RPMI8226 (cell line): ENCODE data around the gene STARD10.

ENCODE experiments used
- DNase-seq: peaks from one replicate; pipeline ENCODE4 v3.0.0-alpha.2; 2015

The STARD10 gene

GRCh38 chr11:72723508-72723907 is 70.3 kb downstream of the STARD10 start:
- no peak for DNase-seq

- DNase-seq = peak; percentile 85
Observed at GRCh38 chr11:72722050-72722748, 71.6 kb downstream of the STARD10 start.

- peak; percentile 11 for DNase-seq
Observed at GRCh38 chr11:72721689-72722049, 72.2 kb downstream of the STARD10 start.

GRCh38 chr11:72721276-72721675 is 72.6 kb downstream of the STARD10 start:
- no peak for DNase-seq

- DNase-seq = no peak
Observed at GRCh38 chr11:72720784-72721183, 73.1 kb downstream of the STARD10 start.

GRCh38 chr11:72720047-72720446 is 73.8 kb downstream of the STARD10 start:
- no peak for DNase-seq

GRCh38 chr11:72719551-72719950 is 74.3 kb downstream of the STARD10 start:
- peak; percentile 42 for DNase-seq

- DNase-seq = peak; percentile 56
Observed at GRCh38 chr11:72719144-72719543, 74.7 kb downstream of the STARD10 start.

- no peak for DNase-seq
Observed at GRCh38 chr11:72718101-72718501, 75.7 kb downstream of the STARD10 start.

- DNase-seq = no peak
Observed at GRCh38 chr11:72716788-72717435, 76.9 kb downstream of the STARD10 start.

- DNase-seq = peak; percentile 21
Observed at GRCh38 chr11:72716290-72716689, 77.6 kb downstream of the STARD10 start.

- no peak for DNase-seq
Observed at GRCh38 chr11:72712841-72713240, 81.0 kb downstream of the STARD10 start.

GRCh38 chr11:72712168-72712751 is 81.6 kb downstream of the STARD10 start:
- DNase-seq = no peak

GRCh38 chr11:72711141-72711540 is 82.7 kb downstream of the STARD10 start:
- DNase-seq = no peak

GRCh38 chr11:72710278-72710677 is 83.6 kb downstream of the STARD10 start:
- DNase-seq = no peak

- DNase-seq = no peak
Observed at GRCh38 chr11:72709478-72710238, 84.2 kb downstream of the STARD10 start.

GRCh38 chr11:72707032-72707431 is 86.8 kb downstream of the STARD10 start:
- no peak for DNase-seq

- no peak for DNase-seq
Observed at GRCh38 chr11:72706579-72706978, 87.3 kb downstream of the STARD10 start.

- no peak for DNase-seq
Observed at GRCh38 chr11:72705442-72706365, 88.1 kb downstream of the STARD10 start.

GRCh38 chr11:72704783-72705265 is 89.0 kb downstream of the STARD10 start:
- DNase-seq = no peak
